ENCODE data around the gene CREBRF.
"Not testable (repeated sequence)": the region's sequence is repeated elsewhere in the genome, so short reads cannot be mapped to it uniquely, and the experiment has no call there.

CREBRF gene

GRCh38 chr5:173039188-173039587 lies 17.0 kb upstream of the CREBRF start:
- no peak for DNase-seq

DNA sequence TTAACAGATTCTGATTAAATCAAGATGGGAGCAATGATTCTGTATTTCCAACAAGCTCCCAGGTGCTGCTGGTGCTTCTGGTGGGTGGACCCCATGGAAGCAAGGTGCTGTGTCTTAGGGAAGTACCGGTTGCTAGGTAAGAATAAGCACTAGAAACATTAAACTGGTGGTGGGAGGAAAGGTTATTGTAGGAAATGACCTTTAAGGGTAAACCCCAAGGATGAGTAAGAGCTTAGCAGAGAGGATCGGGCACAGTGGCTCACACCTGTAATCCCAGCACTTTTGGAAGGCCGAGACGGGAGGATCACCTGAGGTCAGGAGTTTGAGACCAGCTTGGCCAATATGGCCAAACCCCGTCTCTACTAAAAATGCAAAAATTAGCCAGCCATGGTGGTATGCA lies 16.2 kb upstream of the CREBRF start:
- no peak for DNase-seq

GRCh38 chr5:173041881-173042762 lies 14.0 kb upstream of the CREBRF start:
- DNase-seq, result no peak

GRCh38 chr5:173042763-173043107 lies 13.4 kb upstream of the CREBRF start:
- DNase-seq, result no peak

DNA sequence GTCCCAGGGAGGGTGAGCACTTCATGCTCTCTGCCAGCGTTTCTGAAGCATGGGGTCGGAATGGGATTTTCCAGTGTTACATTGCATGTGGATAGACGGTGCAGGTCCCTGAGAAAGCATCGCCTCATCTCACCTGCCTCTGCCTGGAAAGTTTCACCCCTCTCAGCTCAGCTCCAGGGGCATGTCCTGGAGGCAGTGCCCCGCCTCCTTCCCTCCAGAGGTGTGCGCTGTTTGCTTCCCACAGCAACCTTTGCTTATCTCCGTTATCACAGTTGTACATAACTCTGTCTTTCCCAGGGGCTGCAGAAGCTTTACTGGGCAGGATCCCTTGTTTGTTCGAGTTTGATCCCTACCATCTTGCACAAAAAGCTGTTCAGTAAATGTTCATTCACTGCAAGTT lies 10.7 kb upstream of the CREBRF start:
- no peak for DNase-seq

DNA sequence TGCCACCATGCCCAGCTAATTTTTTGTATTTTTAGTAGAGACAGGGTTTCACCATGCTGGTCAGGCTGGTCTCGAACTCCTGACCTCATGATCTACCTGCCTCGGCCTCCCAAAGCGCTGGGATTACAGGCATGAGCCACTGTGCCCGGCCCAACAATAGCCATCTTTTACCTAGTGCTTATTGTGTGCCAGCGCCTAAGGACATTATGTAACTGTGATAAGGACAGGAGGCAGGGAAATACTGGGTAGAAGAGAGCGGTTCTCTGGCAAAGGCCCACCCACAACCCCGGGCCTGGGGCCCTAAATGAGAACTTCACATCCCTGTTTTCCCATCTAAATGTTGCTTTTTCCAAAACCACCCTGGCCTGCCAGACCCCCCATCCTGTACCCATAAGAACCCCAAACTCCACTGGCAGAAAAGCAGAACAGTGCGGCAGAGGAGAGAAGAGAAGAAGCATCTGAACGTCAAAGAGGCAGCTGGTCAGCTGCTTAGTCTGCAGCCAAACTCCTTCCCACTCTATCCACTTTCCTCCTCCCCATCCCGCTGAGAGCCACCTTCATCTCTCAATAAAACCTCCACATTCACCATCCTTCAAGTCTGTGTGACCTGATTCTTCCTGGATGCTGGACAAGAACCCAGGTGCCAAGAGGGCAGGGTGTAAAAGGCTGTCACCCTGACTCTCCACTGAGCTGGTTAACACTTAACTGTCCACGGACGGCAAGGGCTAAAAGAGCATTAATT lies 8.9 kb upstream of the CREBRF start:
- DNase-seq, result not testable (repeated sequence)

- no peak for DNase-seq
Observed at GRCh38 chr5:173047838-173048105, 8.4 kb upstream of the CREBRF start.

- DNase-seq, result no peak
Observed at GRCh38 chr5:173050791-173051190, 5.4 kb upstream of the CREBRF start.

DNA sequence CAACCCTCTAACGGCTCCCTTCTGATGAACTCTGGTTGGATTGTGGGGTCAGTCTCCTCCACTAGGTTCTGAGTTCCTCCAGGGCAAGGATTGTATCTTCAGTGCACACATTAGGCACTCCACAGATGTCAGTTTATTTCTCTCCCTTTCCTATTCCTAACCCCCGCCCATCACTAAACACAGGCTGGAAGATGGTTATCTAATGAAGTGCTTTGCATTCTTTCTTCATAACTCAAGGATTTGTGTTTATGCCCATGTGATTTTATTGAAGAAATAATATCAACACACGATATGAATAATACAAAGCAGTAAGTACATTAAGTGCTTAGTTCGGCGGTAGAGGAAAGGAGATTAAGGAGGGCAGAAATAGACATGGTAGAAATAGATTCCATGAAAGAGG lies 4.4 kb upstream of the CREBRF start:
- no peak for DNase-seq

DNA sequence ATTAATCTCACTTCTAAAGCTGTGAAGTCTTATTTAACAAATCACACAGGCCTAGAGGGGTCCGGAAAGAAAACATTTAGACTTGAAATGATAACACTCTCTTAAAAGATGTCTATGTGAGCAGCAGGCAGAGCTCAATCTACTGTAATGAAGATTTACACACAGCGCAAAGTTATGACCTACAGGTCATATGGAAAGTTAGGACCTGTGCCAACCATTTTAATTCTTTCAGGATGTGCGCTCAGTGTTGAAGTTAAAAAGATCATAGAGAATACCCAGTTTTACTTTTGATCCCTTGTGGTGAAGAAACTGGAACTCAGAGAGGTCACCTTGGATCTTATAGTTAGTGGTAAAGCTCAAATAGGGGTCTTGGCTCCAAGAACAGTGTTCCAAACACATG lies 3.1 kb upstream of the CREBRF start:
- DNase-seq, result no peak

GRCh38 chr5:173055042-173055721 lies 970 bp upstream of the CREBRF start:
- no peak for DNase-seq

DNA sequence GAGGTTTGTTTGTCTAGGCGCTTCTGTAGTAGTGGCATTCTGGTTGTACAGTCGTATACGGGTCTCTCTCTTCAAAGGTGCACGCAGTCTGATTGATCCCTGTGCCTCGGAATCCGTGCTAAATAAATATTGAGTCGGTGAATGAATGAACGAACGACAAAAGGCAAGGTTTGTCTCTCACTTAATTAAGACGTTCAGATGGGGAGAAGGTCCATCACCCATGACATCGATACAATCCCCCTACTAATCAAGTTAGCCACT lies 500 bp upstream of the CREBRF start:
- no peak for DNase-seq

- peak in 1 of 2 experiments; percentile 73 for DNase-seq
Observed at GRCh38 chr5:173056783-173057061, 570 bp downstream of the CREBRF start.

DNA sequence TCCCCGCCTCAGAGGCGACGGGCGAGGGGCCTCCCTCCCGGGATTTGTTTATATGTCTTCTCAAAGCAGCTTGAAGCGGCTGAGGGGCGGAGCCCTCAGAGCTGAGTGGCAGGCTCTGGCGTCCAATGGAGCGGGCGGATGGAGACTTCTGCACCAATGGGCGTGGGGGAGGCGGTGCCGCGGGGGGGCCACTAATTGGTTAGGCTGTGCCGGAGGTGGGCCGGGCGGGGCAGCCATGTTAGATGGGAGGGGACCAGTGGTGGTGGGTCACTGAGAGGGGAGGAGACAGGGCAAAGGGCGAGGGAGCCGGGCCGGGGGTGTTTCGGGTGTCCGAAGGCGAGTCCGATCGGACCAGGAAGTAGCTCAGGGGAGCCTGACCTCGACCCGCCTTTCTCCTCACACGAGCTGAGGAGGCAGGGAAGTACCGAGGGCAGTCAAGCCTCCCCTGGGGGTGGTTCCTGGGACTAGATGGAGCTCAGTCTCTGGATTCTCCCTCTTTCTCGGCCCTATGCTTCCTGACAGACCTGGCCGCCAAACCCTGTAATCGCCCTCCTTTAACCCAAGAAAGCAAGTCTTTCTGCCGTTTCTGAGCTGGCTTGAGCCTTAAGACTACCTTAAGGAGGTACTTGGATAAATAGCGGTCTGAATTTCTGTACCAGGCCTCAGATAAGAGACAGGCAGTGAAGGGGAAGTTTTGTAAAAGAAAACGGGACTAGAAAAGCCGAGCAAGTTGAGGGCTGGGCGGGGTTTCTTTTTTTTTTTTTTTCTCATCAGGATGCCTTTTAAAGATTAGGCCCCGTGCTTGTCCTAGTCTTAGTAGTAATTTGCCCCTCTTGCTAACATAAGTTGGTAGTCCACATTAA lies 1.1 kb downstream of the CREBRF start:
- peak; percentile 88 to 93 for DNase-seq

- no peak for DNase-seq
Observed at GRCh38 chr5:173062141-173062540, 6.0 kb downstream of the CREBRF start.

DNA sequence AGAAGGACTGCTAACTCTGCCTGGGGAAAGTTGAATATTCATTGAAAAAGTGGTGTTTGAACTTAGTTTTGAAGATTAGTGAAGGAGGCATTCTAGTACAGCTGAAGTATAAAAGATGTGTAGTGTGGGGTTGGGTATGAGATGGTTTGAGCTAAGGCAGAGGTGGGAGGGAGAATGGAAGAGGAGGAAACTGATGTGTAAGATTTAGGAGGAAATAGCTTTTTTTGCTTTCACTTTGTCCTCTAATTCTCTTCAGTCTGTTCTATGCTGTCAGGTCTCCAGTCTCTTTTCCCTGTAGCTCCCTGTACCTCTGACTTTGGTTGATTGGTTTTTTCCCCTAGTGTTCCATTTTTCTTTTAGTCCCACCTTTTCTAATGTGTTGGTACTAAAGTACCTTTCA lies 9.0 kb downstream of the CREBRF start:
- no peak for DNase-seq

- no peak for DNase-seq
Observed at GRCh38 chr5:173069671-173070070, 13.5 kb downstream of the CREBRF start.

GRCh38 chr5:173075137-173075843 lies 19.1 kb downstream of the CREBRF start:
- no peak for DNase-seq

DNA sequence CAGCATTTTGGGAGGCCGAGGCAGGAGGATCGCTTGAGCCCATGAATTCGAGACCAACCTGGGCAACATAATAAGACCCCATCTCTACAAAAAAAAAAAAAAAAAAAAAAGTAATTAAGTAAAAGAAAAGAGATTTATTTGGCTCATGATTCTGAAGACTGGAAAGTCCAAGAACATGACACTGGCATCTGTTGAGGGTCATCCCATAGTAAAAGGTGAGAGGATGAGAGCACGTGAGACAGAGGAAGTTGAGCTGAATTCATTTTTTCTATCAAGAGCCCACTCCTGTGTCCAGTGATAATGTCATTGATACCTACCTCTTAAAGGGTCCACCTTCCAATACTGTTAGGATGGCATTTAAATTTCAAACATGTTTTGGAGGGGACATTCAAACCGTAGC lies 19.8 kb downstream of the CREBRF start:
- DNase-seq, result no peak

- DNase-seq, result not testable (repeated sequence)
Observed at GRCh38 chr5:173076471-173076870, 20.3 kb downstream of the CREBRF start.

- DNase-seq, result no peak
Observed at GRCh38 chr5:173078878-173079277, 22.7 kb downstream of the CREBRF start.

DNA sequence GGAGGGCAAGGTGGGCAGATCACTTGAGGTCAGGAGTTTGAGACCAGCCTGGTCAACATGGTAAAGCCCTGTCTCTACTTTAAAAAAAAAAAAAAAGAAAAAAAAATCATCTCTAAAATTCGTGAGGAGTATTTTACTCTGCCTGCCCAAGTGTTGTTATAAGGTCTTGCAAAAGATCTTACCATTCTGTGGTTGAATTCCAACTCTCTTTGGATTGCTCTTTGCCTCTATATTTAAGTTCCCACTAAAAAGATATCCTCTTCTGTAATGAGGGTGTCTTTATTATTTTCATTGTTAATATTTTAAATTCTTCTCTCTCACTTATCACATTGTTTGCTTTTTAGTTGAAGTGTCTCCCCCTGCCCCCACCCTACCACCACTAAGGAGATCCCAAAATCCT lies 33.4 kb downstream of the CREBRF start:
- DNase-seq, result no peak

- DNase-seq, result no peak
Observed at GRCh38 chr5:173090639-173091038, 34.5 kb downstream of the CREBRF start.
